Bronchial epithelial cell (primary cell): ENCODE data around the gene MRPL20. TPM values are rescaled to one million over a fixed set of nuclear protein-coding genes. Genes with fewer than 3 reads are reported as not detected.
"Not testable (repeated sequence)": the region's sequence is repeated elsewhere in the genome, so short reads cannot be mapped to it uniquely, and the experiment has no call there.

ENCODE experiments used
- DNase-seq: peaks from one replicate; pipeline ENCODE4 v3.0.0-alpha.2; 2010; ENCODE audit warnings: low read depth
- FAIRE-seq: peaks from 2 replicates; lab custom pipeline; 2011; peaks lifted over from hg19 to GRCh38; lab: Jason Lieb, UNC
- H3K27me3 ChIP-seq: 2 replicates; pipeline ENCODE4 v1.5.1; 2011; ENCODE audit warnings: low read length; ENCODE audit not compliant: control insufficient read depth, insufficient read depth
- H3K36me3 ChIP-seq: 2 replicates; pipeline ENCODE4 v1.5.1; 2011; ENCODE audit warnings: low read length; ENCODE audit not compliant: control insufficient read depth, insufficient read depth
- H3K4me3 ChIP-seq: 2 replicates; pipeline ENCODE4 v1.5.1; 2011; ENCODE audit warnings: mild to moderate bottlenecking, low read depth, low read length, control low read depth
- CTCF ChIP-seq: IDR thresholded peaks from 2 replicates; pipeline ENCODE4 v1.5.1; 2011; ENCODE audit warnings: mild to moderate bottlenecking, moderate library complexity, low read length, control low read depth, inconsistent platforms; ENCODE audit not compliant: insufficient read depth, severe bottlenecking
- total RNA-seq: library from RNA; depleted of rRNA; stranded (reverse); fragments of >200 nt; gene quantifications from 2 replicates; pipeline ENCODE4 v1.2.1, GENCODE V29; 2014

Gene MRPL20
- total RNA-seq, 1 donor from 2014 or later = 46.3 TPM

GRCh38 chr1:1407636-1408318 is 684 bp upstream of the MRPL20 start:
- no peak for DNase-seq
- no peaks in the 10 kb centered on the region for H3K27me3 ChIP-seq
- TF ChIP-seq CTCF = peak; percentile 14
- FAIRE-seq = no peak
- peaks cover 13% of the 10 kb centered on the region for H3K36me3 ChIP-seq
- peak overlapping the region; percentile 90 for H3K4me3 ChIP-seq

- FAIRE-seq = no peak
- H3K4me3 ChIP-seq = peak overlapping the region; percentile 90
- no peaks in the 10 kb centered on the region for H3K27me3 ChIP-seq
- peaks cover 22% of the 10 kb centered on the region for H3K36me3 ChIP-seq
- no peak for DNase-seq
- TF ChIP-seq CTCF = no peak
Measured at GRCh38 chr1:1406101-1406820, 832 bp downstream of the MRPL20 start.

- no peak for DNase-seq
- TF ChIP-seq CTCF = no peak
- Histone ChIP-seq H3K36me3 (peaks cover 24% of the 10 kb centered on the region), H3K4me3 (no peak overlapping the region), H3K27me3 (no peaks in the 10 kb centered on the region)
- FAIRE-seq = no peak
Measured at GRCh38 chr1:1403653-1404052, 3.4 kb downstream of the MRPL20 start.

- DNase-seq, FAIRE-seq, H3K4me3 ChIP-seq, H3K27me3 ChIP-seq: not testable (repeated sequence)
- peaks cover 28% of the 10 kb centered on the region for H3K36me3 ChIP-seq
Measured at GRCh38 chr1:1402901-1403392, 4.1 kb downstream of the MRPL20 start.

- Histone ChIP-seq H3K27me3 (no peaks in the 10 kb centered on the region), H3K36me3 (peaks cover 30% of the 10 kb centered on the region), H3K4me3 (no peak overlapping the region)
- TF ChIP-seq CTCF = peak; percentile 75
- peak; percentile 81 for DNase-seq
- peak; percentile 23 for FAIRE-seq
Measured at GRCh38 chr1:1402072-1402900, 4.8 kb downstream of the MRPL20 start.
